GM12892 (cell line): Measurements from ENCODE around the gene ZNF581.

Experiments used
- DNase-seq: peaks from one replicate; pipeline ENCODE4 v3.0.0; 2011; ENCODE audit not compliant: insufficient read length
- FAIRE-seq: peaks from 2 replicates; lab custom pipeline; 2011; peaks lifted over from hg19 to GRCh38; lab: Jason Lieb, UNC
- POLR2A ChIP-seq: IDR thresholded peaks from 2 replicates; pipeline ENCODE4 v1.6.1; 2011; ENCODE audit warnings: low read depth, low read length, control low read depth
- POLR2AphosphoS5 ChIP-seq: IDR thresholded peaks from 2 replicates; pipeline ENCODE4 v1.6.1; 2011; ENCODE audit warnings: low read depth, low read length, control low read depth
- TAF1 ChIP-seq: IDR thresholded peaks from 2 replicates; pipeline ENCODE4 v1.6.1; 2011; ENCODE audit warnings: low read depth, mild to moderate bottlenecking, control low read depth, low read length, borderline replicate concordance

The ZNF581 gene

DNA sequence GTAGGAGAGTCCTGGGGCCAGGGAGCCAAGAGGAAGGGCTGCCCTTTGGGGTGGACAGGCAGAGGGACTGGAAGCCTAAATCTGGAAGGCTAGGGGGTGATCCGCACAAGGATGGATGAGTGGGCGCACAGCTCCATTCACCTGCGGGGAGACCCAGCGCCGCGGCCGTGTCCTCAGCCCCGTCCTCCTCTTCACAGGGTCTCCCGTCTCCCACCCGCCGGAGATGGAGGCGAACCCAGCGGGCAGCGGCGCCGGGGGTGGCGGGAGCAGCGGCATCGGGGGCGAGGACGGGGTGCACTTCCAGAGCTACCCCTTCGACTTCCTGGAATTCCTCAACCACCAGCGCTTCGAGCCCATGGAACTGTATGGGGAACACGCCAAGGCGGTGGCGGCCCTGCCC is 30.1 kb upstream of the ZNF581 start:
- DNase-seq = no peak
- TF ChIP-seq POLR2AphosphoS5 (no peak), TAF1 (no peak)
- FAIRE-seq = no peak

DNA sequence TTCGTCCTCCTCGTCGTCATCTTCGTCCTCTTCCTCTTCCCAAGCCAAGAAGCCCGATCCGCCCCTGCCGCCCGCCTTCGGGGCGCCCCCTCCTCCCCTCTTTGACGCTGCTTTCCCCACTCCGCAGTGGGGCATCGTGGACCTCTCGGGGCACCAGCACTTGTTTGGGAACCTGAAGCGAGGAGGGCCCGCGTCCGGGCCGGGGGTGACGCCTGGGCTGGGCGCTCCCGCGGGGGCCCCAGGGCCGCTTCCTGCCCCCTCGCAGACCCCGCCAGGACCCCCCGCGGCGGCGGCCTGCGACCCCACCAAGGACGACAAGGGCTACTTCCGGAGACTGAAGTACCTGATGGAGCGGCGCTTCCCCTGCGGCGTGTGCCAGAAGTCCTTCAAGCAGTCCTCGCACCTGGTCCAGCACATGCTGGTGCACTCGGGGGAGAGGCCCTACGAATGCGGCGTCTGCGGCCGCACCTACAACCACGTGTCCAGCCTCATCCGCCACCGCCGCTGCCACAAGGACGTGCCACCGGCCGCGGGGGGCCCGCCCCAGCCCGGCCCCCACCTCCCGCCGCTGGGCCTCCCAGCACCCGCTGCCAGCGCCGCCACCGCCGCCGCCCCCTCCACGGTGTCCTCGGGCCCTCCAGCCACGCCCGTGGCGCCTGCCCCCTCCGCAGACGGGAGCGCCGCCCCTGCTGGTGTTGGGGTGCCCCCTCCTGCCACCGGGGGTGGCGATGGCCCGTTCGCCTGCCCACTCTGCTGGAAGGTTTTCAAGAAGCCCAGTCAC is 29.3 kb upstream of the ZNF581 start:
- no peak for FAIRE-seq
- TF ChIP-seq TAF1 (no peak), POLR2A (no peak), POLR2AphosphoS5 (no peak)
- DNase-seq = no peak

DNA sequence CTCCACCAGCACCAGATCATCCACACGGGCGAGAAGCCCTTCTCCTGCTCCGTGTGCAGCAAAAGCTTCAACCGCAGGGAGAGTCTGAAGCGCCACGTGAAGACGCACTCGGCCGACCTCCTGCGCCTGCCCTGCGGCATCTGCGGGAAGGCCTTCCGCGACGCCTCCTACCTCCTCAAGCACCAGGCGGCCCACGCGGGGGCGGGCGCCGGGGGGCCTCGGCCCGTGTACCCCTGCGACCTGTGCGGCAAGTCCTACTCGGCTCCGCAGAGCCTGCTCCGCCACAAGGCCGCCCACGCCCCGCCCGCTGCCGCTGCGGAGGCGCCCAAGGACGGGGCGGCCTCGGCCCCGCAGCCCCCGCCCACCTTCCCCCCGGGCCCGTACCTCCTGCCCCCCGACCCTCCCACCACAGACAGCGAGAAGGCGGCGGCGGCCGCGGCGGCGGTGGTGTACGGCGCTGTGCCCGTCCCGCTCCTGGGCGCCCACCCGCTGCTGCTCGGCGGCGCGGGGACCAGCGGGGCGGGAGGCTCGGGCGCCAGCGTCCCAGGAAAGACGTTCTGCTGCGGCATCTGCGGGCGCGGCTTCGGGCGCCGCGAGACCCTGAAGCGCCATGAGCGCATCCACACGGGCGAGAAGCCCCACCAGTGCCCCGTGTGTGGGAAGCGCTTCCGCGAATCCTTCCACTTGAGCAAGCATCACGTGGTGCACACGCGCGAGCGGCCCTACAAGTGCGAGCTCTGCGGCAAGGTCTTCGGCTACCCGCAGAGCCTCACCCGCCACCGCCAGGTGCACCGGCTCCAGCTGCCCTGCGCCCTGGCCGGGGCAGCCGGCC is 28.5 kb upstream of the ZNF581 start:
- TF ChIP-seq POLR2A (no peak), POLR2AphosphoS5 (no peak), TAF1 (no peak)
- DNase-seq (no peak), FAIRE-seq (no peak)

DNA sequence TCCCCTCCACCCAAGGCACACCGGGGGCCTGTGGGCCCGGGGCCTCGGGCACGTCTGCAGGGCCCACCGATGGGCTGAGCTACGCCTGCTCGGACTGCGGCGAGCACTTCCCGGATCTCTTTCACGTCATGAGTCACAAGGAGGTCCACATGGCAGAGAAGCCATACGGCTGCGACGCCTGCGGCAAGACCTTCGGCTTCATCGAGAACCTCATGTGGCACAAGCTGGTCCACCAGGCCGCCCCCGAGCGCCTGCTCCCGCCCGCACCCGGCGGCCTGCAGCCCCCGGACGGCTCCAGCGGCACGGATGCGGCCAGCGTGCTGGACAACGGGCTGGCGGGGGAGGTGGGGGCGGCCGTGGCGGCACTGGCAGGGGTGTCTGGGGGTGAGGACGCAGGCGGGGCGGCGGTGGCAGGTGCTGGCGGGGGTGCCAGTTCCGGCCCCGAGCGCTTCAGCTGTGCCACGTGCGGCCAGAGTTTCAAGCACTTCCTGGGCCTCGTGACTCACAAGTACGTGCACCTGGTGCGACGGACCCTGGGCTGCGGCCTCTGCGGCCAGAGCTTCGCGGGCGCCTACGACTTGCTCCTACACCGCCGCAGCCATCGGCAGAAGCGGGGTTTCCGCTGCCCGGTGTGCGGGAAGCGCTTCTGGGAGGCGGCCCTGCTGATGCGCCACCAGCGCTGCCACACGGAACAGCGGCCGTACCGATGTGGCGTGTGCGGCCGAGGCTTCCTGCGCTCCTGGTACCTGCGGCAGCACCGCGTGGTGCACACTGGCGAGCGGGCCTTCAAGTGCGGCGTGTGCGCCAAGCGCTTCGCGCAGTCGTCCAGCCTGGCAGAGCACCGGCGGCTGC is 27.7 kb upstream of the ZNF581 start:
- FAIRE-seq (no peak), DNase-seq (no peak)
- TF ChIP-seq POLR2AphosphoS5 (no peak), TAF1 (no peak), POLR2A (no peak)

DNA sequence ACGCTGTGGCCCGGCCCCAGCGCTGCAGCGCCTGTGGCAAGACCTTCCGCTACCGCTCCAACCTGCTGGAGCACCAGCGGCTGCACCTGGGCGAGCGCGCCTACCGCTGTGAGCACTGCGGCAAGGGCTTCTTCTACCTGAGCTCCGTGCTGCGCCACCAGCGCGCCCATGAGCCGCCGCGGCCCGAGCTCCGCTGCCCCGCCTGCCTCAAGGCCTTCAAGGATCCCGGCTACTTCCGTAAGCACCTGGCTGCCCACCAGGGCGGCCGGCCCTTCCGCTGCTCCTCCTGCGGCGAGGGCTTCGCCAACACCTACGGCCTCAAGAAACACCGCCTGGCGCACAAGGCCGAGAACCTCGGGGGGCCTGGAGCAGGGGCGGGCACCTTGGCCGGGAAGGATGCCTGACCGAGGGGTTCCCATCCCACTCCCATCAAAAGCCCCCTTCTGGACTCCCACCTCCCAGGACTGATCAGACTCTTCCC is 27.0 kb upstream of the ZNF581 start:
- DNase-seq (no peak), FAIRE-seq (no peak)
- no peak for TF ChIP-seq POLR2AphosphoS5
- no peak for TF ChIP-seq TAF1
- TF ChIP-seq POLR2A = no peak

DNA sequence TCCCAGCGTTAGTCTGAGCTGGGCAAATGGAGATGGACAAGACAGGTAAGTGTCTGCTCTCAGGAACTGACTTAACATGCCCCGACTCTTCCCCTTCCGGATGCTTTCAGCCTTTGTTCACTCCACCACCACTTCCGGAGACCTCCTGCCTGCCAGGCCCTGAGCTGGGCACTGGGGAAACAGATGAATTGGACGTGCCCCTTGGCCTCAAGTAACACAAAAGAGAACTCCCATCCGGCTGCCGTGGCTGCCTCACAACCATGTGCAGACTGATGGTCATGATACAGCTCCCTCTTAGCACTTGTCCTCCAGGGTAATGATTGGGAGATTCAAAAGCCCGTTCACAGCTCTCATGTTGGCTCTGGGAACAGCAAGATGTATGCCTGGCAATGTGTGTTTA is 26.0 kb upstream of the ZNF581 start:
- DNase-seq = no peak
- TF ChIP-seq TAF1 = no peak
- TF ChIP-seq POLR2A = no peak
- no peak for TF ChIP-seq POLR2AphosphoS5
- FAIRE-seq = no peak

DNA sequence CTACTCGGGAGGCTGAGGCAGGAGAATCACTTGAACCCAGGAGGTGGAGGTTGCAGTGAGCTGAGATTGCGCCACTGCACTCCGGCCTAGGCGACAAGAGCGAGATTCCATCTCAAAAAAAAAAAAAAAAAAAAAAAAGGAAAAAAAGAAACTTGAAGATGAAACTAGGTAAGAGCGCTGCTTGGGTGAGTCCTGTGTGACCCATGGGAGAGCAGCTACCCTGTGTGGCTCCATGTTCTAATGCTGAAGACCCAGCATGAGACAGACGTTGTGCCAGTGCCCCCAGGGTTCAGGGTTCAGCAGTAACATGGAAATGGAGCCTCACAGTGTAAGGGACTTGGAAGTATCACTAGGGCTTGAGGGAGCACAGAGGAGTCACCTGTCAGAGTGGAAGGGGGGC is 25.0 kb upstream of the ZNF581 start:
- TF ChIP-seq TAF1 = no peak
- DNase-seq (no peak), FAIRE-seq (no peak)

DNA sequence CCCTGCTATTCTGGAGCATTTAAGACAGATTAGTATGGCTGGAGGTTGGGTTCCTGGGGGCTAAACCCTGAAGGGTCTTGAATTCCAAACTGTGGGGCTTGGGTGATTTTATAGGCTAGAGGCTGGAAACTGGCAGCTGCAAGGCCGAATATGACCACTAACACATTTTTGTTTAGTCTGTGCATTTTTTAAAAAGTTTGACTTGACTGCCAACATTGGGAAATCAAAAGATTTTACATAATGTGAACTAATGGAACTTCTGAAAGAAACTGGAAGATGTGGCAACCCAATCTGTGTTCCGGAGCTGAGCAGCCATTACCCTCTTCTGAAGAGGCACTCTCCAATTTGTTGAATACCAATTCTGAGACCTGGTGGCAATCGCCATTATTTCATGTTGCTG is 24.2 kb upstream of the ZNF581 start:
- TF ChIP-seq POLR2AphosphoS5 = no peak
- no peak for TF ChIP-seq POLR2A
- no peak for TF ChIP-seq TAF1
- FAIRE-seq = no peak
- DNase-seq = no peak

DNA sequence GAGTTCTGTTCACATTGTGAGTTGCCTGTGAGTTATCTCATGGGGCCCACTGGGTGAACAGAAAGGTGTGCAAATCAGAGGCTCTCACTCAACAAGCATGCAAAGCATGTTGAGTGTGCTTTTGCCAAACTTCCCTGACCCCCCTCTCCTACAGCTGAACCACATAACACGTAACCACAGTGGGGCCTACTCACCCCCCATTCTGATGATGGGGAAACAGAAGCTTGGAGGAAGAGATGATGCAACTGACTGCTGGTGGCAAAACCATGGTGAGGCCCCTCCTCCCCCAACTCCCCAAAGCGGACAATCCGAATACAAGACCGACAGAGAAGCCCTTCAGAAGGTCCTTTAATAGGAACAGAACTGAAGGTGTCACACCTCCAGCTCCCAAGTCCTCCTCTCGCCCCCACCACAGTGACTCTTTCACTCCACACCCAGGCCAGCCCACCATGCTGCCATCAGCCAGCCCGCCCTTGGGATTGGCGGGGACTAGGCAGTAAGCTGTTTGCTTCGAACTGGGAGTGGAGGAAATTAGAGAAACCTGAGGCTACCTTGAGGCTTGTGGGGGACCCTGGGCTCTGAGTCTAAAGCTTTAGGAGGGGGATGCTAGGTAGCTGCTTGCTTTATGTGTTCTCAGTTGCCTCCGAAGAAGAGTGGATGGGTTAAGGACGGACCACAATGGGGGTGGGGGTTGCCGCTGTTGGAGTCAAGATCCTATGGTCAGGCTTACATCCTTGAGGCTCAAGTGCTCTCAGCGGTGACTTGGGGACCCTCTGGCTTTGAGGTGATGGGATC is 22.8 kb upstream of the ZNF581 start:
- FAIRE-seq (no peak), DNase-seq (no peak)
- TF ChIP-seq POLR2AphosphoS5 (no peak), TAF1 (no peak), POLR2A (no peak; the same call in 1 of the 2 replicates)

DNA sequence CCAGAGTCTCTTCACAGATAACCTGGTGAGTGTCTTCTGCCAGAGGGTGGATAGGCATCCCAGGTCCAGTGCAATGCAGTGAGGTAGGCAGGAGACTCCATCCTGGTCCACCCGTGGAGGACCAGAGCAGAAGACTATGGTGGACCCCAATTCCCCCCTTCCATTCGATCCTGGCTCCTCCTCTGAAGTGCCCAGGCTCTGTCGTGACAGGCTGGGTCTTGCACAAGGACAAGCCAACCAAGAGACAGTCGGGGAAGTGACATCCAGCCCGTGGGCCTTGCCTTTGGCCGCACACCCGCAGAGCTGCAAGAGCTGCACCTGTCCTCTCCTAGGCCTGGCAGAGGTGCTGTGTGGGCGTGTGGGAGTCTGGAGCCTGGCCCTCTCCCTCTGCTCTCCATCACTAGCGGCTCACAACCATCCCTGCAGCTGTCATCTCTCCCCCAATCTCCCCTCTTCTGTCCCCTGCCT is 22.2 kb upstream of the ZNF581 start:
- no peak for DNase-seq
- TF ChIP-seq POLR2AphosphoS5 (0 out of 2 replicates have a peak, but pooled peaks have one; percentile 52), TAF1 (no peak), POLR2A (no peak)

More for the DNA sequence above, 22.2 kb upstream of the ZNF581 start:
- no peak for FAIRE-seq
